GM12873 (cell line): ENCODE data around the gene SF3B1.
A peak's percentile ranks its signal among the peaks of the same experiment; 100 is the strongest.

Experiments
- CTCF ChIP-seq: IDR thresholded peaks from 2 replicates; pipeline ENCODE4 v1.5.1; 2012; ENCODE audit warnings: low read depth, mild to moderate bottlenecking, moderate library complexity, low read length, control low read depth; ENCODE audit not compliant: insufficient read depth; ENCODE audit errors: missing control alignments

The SF3B1 gene

DNA sequence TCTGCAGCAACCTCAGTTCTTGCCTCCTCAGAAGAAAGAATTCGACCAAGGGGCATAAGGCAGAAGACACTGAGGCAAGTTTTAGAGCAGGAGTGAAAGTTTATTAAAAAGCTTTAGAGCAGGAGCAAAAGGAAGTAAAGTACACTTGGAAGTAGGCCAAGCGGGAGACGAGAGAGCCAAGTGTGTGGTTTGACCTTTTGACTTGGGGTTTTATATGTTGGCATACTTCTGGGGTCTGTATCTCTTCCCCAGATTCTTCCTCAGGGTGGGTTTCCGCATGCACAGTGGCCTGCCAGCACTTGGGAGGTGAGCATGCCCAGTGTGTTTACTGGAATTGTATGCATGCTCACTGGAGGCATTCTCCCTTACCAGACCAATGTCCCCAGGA is 64.9 kb downstream of the SF3B1 start:
- TF ChIP-seq CTCF, result no peak

DNA sequence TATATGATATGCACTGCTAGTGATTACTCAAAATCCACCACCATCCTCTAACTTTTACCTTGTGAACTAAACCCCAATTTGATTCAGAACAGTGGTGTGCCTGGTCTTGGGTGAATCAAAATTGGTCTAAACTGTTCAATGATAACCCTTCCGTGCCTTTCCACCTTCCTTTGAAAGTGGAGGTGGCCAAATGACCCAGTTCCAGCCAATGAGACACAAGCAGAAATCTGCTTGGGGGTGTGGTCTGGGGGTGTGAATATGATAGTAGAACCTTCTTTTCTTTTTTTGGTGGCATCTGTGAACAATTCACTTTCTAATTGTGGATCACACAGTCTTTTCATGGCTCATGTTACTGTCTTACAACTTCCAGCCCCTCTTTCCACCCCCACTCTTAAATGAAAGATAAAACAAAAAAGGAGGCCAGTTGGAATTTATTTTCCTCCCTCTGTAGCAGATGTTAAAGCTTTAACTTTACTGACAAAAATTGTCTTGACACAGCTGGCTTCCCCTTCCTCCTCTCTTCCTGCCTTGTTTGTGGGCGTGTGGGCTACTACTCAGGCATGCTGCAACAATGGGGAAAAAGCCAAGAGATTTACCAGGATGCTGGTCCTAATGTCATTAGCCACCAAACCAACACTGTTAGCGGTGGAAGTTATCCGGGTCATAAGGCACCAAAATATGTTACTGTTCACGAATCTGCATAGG is 65.4 kb downstream of the SF3B1 start:
- TF ChIP-seq CTCF, result no peak

DNA sequence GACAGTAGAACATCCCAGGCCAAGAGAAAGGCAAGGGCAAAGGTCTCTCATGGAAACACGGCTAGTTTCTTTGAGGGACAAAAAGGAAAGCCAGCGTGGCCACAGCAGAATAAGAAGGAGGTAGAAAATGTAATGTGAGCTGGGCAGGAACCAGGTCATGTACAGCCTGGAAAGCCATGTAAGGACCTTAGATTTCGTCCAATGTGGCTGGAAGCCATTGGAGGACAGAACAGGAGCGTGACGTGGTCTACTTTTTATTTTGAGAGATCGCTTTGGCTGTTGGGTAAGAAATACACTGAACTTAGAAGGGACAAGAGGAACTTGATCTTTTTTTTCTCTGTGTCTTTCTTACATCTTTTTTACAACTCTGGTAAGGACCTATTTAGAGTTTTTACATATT is 66.4 kb downstream of the SF3B1 start:
- no peak for TF ChIP-seq CTCF

DNA sequence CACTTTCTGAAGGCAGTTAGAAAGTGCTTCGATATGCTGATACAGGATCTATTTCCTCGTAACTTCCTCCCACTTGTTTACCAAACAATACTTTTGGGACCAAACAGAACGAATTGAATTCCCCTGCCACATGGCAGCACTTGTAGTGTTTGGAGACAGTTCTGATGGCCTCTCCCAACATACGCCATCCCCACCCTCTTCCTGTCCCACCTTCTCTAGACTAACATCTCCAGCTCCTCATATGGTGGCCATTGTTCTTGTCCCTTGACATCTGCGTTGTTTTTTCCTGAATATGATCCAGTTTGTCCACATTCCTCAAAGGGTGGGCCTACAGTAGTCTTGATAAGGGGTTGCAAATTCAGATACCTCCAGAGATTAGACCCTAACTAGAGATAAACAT is 70.8 kb downstream of the SF3B1 start:
- no peak for TF ChIP-seq CTCF

GRCh38 chr2:197360744-197361156 is 74.1 kb downstream of the SF3B1 start:
- TF ChIP-seq CTCF, result no peak

- TF ChIP-seq CTCF, result peak; percentile 51
These were observed 75.0 kb downstream of the SF3B1 start for GRCh38 chr2:197359859-197360258.

- no peak for TF ChIP-seq CTCF
These were observed 75.9 kb downstream of the SF3B1 start for GRCh38 chr2:197358931-197359330.
